ENCODE data around the gene DDI1. TPM values are rescaled to one million over a fixed set of nuclear protein-coding genes. Genes with fewer than 3 reads are reported as not detected.

DDI1 gene
- total RNA-seq, 1 donor from 2014 or later, result not detected

GRCh38 chr11:104064034-104064630 lies 27.7 kb downstream of the DDI1 start:
- no peaks in the 10 kb centered on the region for H3K36me3 Mint-ChIP-seq (ENCODE audit: low read depth)
- H3K4me3 Mint-ChIP-seq (ENCODE audit: unreplicated experiment), result no peak overlapping the region
- H3K4me1 Mint-ChIP-seq (ENCODE audit: low read depth), result no peaks in the 10 kb centered on the region

GRCh38 chr11:104067534-104067933 lies 31.1 kb downstream of the DDI1 start:
- H3K4me3 Mint-ChIP-seq (ENCODE audit: unreplicated experiment), result no peak overlapping the region
- H3K36me3 Mint-ChIP-seq (ENCODE audit: low read depth), result no peaks in the 10 kb centered on the region
- H3K27ac Mint-ChIP-seq (ENCODE audit: unreplicated experiment), result no peak overlapping the region
- no peaks in the 10 kb centered on the region for H3K9me3 Mint-ChIP-seq (ENCODE audit: low read depth)
- peaks cover 7% of the 10 kb centered on the region for H3K27me3 Mint-ChIP-seq (ENCODE audit: low read depth)
- no peaks in the 10 kb centered on the region for H3K4me1 Mint-ChIP-seq (ENCODE audit: low read depth)
- no peak for TF ChIP-seq CTCF (IDR thresholded peaks at IDR 0.05)
- DNase-seq (ENCODE audit: low spot score), result no peak

More at GRCh38 chr11:104064034-104064630, 27.7 kb downstream of the DDI1 start:
- Mint-ChIP-seq H3K27me3 (ENCODE audit: low read depth) (peaks cover 7% of the 10 kb centered on the region), H3K9me3 (ENCODE audit: low read depth) (no peaks in the 10 kb centered on the region), H3K27ac (ENCODE audit: unreplicated experiment) (no peak overlapping the region)
- TF ChIP-seq CTCF (IDR thresholded peaks at IDR 0.05), result no peak
- no peak for DNase-seq (ENCODE audit: low spot score)

DNA sequence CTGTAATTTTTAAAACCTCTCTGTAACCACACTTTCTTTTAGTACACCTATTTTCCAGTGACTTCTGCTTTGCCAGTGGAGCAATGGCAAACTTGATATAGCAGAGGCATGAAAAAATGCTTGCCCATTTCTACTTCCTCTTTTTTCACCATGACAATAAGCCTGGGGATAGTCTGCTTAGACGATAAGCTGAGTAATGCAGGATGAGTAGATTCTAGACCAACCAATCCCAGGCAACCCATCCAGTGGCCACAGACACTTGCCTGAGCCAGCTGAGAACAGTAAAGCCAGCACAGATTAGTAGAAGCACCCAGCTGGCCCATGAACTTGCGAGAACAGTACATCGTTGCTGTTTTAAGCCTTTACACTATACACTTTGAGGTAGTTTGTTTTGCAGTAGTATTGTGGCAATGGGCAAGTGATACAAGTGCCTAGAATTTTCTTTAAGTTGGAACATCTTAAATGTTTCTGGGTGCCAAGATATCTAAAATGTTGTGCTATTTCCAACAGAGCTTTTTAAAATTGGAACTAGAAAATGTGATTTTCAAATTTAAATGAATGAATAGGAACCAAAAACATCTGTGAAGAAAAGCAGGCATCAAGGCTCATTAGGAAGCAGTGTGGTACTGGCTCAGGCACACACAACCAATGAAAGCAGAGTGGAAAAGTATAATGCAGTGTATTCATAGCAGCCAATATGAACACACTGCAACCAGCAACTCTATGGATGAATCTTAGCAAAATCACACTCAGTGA lies 37.7 kb downstream of the DDI1 start:
- DNase-seq (ENCODE audit: low spot score), result no peak
- Mint-ChIP-seq H3K27me3 (ENCODE audit: low read depth) (peaks cover 5% of the 10 kb centered on the region), H3K4me3 (ENCODE audit: unreplicated experiment) (no peak overlapping the region), H3K4me1 (ENCODE audit: low read depth) (no peaks in the 10 kb centered on the region), H3K9me3 (ENCODE audit: low read depth) (no peaks in the 10 kb centered on the region), H3K27ac (ENCODE audit: unreplicated experiment) (no peak overlapping the region), H3K36me3 (ENCODE audit: low read depth) (no peaks in the 10 kb centered on the region)
- no peak for TF ChIP-seq CTCF (IDR thresholded peaks at IDR 0.05)

- Mint-ChIP-seq H3K36me3 (ENCODE audit: low read depth) (no peaks in the 10 kb centered on the region), H3K27ac (ENCODE audit: unreplicated experiment) (no peak overlapping the region), H3K27me3 (ENCODE audit: low read depth) (peaks cover 5% of the 10 kb centered on the region), H3K9me3 (ENCODE audit: low read depth) (no peaks in the 10 kb centered on the region), H3K4me3 (ENCODE audit: unreplicated experiment) (no peak overlapping the region), H3K4me1 (ENCODE audit: low read depth) (no peaks in the 10 kb centered on the region)
- DNase-seq (ENCODE audit: low spot score), result no peak
- TF ChIP-seq CTCF (IDR thresholded peaks at IDR 0.05), result no peak
These were observed 38.7 kb downstream of the DDI1 start for GRCh38 chr11:104075091-104075490.

DNA sequence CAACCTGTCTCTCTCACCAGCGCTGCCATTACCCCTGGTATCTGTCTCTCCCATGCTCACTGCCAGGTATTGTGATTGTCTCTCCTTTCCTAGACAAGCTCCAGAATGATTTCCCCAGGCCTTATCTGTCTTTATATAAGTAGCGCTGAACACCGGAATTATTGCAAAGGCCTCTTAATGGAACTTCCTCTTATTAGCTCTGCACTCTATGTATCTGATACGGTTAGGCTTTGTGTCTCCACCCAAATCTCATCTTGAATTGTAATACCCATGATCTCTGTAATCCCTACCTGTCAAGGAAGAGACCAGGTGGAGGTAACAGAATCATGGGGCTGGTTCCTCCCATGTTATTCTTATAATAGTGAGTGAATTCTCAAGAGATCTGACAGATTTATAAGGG lies 39.3 kb downstream of the DDI1 start:
- Mint-ChIP-seq H3K4me3 (ENCODE audit: unreplicated experiment) (no peak overlapping the region), H3K4me1 (ENCODE audit: low read depth) (no peaks in the 10 kb centered on the region), H3K27ac (ENCODE audit: unreplicated experiment) (no peak overlapping the region), H3K9me3 (ENCODE audit: low read depth) (no peaks in the 10 kb centered on the region), H3K27me3 (ENCODE audit: low read depth) (peaks cover 5% of the 10 kb centered on the region), H3K36me3 (ENCODE audit: low read depth) (no peaks in the 10 kb centered on the region)
- no peak for DNase-seq (ENCODE audit: low spot score)
- no peak for TF ChIP-seq CTCF (IDR thresholded peaks at IDR 0.05)

Measured in chondrocyte (in vitro differentiated cells).